Activated CD8-positive, alpha-beta memory T cell treated with anti-CD3 and anti-CD28 coated beads, Interleukin-2, amount 50 U/mL, for 1 hour (primary cell): ENCODE measurements around the gene HDAC8.

Experiments
- DNase-seq: peaks from one replicate; pipeline ENCODE4 v3.0.0-alpha.2; 2020; ENCODE audit errors: extremely low read depth

HDAC8 gene

GRCh38 chrX:72317139-72317538 lies 255.5 kb downstream of the HDAC8 start:
- DNase-seq = no peak

- DNase-seq = no peak
Observed at GRCh38 chrX:72316408-72317110, 256.1 kb downstream of the HDAC8 start.

GRCh38 chrX:72314881-72315280 lies 257.8 kb downstream of the HDAC8 start:
- no peak for DNase-seq

GRCh38 chrX:72313707-72314641 lies 258.7 kb downstream of the HDAC8 start:
- DNase-seq = no peak

- DNase-seq = no peak
Observed at GRCh38 chrX:72312311-72312940, 260.2 kb downstream of the HDAC8 start.

- no peak for DNase-seq
Observed at GRCh38 chrX:72309297-72310071, 263.2 kb downstream of the HDAC8 start.

- DNase-seq = no peak
Observed at GRCh38 chrX:72308566-72309296, 263.9 kb downstream of the HDAC8 start.

- DNase-seq = no peak
Observed at GRCh38 chrX:72308209-72308565, 264.5 kb downstream of the HDAC8 start.

GRCh38 chrX:72307646-72308051 lies 265.0 kb downstream of the HDAC8 start:
- no peak for DNase-seq

- DNase-seq = no peak
Observed at GRCh38 chrX:72306851-72307645, 265.6 kb downstream of the HDAC8 start.

- DNase-seq = no peak
Observed at GRCh38 chrX:72306085-72306801, 266.4 kb downstream of the HDAC8 start.

- no peak for DNase-seq
Observed at GRCh38 chrX:72305286-72306084, 267.2 kb downstream of the HDAC8 start, which contains the start of gene CITED1. TSS of gene CITED1 (minus strand) at chrX:72305914. CDS start at chrX:72302869, 3,045 bp downstream.

- no peak for DNase-seq
Observed at GRCh38 chrX:72304877-72305276, 267.8 kb downstream of the HDAC8 start.

GRCh38 chrX:72301781-72302180 lies 270.9 kb downstream of the HDAC8 start:
- no peak for DNase-seq

- no peak for DNase-seq
Observed at GRCh38 chrX:72299891-72300630, 272.6 kb downstream of the HDAC8 start.

- no peak for DNase-seq
Observed at GRCh38 chrX:72297953-72298730, 274.5 kb downstream of the HDAC8 start.

- no peak for DNase-seq
Observed at GRCh38 chrX:72296991-72297390, 275.7 kb downstream of the HDAC8 start.
